Measurements from ENCODE around the gene KRT82.

DNA sequence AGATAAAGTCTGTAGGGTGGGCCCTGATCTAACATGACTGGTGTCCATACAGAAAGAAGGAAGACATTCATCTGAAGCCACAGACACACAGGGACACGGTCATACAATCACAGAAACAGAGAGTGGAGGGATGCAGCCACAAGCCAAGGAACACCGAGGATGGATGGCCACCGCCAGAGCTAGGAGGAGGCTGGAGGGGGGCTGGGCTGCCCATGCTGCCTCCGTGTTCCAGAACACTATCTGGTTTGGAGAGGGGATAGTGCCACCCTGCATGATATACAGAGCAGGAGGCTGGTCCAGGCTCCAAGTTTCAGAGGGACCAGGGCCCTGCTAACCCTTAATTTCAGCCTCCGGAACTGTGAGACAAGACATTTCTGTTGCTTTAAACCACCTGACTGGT lies 19.3 kb upstream of the KRT82 start:
- TF ChIP-seq, protein P1, sequence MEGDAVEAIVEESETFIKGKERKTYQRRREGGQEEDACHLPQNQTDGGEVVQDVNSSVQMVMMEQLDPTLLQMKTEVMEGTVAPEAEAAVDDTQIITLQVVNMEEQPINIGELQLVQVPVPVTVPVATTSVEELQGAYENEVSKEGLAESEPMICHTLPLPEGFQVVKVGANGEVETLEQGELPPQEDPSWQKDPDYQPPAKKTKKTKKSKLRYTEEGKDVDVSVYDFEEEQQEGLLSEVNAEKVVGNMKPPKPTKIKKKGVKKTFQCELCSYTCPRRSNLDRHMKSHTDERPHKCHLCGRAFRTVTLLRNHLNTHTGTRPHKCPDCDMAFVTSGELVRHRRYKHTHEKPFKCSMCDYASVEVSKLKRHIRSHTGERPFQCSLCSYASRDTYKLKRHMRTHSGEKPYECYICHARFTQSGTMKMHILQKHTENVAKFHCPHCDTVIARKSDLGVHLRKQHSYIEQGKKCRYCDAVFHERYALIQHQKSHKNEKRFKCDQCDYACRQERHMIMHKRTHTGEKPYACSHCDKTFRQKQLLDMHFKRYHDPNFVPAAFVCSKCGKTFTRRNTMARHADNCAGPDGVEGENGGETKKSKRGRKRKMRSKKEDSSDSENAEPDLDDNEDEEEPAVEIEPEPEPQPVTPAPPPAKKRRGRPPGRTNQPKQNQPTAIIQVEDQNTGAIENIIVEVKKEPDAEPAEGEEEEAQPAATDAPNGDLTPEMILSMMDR (IDR thresholded peaks at IDR 0.05): no peak
- TF ChIP-seq POLR2A (IDR thresholded peaks at IDR 0.05): no peak

Measured in testis (tissue), 2 donors.